Karpas-422 (cell line): Measurements from ENCODE around the gene NOTCH1. TPM values are rescaled to one million over a fixed set of nuclear protein-coding genes. Genes with fewer than 3 reads are reported as not detected.

Experiments
- DNase-seq: peaks from one replicate; pipeline ENCODE4 v3.0.0-alpha.2; 2015
- H2AFZ ChIP-seq: fragments of 200-600 bp; sonication (generic); 2 replicates; pipeline ENCODE4 v1.6.1; 2014; ENCODE audit warnings: antibody characterized with exemption, low read length, mixed read lengths
- H3K27ac ChIP-seq: fragments of 200-600 bp; sonication (generic); 2 replicates; pipeline ENCODE4 v1.5.1; 2014; ENCODE audit warnings: mild to moderate bottlenecking, low read length, moderate library complexity
- H3K27me3 ChIP-seq: fragments of 200-600 bp; sonication (generic); 2 replicates; pipeline ENCODE4 v1.6.1; 2014; ENCODE audit warnings: low read length, mixed read lengths
- H3K36me3 ChIP-seq: fragments of 200-600 bp; sonication (generic); 2 replicates; pipeline ENCODE4 v1.6.1; 2014; ENCODE audit warnings: low read length, mixed read lengths; ENCODE audit not compliant: insufficient read depth
- H3K4me1 ChIP-seq: fragments of 200-600 bp; sonication (generic); 2 replicates; pipeline ENCODE4 v1.6.1; 2014; ENCODE audit warnings: mild to moderate bottlenecking, low read length, mixed read lengths
- H3K4me2 ChIP-seq: fragments of 200-600 bp; sonication (generic); 2 replicates; pipeline ENCODE4 v1.6.1; 2014; ENCODE audit warnings: low read length, low read depth, mild to moderate bottlenecking; ENCODE audit not compliant: poor library complexity, severe bottlenecking
- H3K4me3 ChIP-seq: fragments of 200-600 bp; sonication (generic); 2 replicates; pipeline ENCODE4 v1.5.1; 2014; ENCODE audit warnings: mild to moderate bottlenecking, antibody characterized with exemption, low read length, mixed read lengths
- H3K79me2 ChIP-seq: fragments of 200-600 bp; sonication (generic); 2 replicates; pipeline ENCODE4 v1.6.1; 2014; ENCODE audit warnings: mild to moderate bottlenecking, low read length, mixed read lengths
- H3K9ac ChIP-seq: fragments of 200-600 bp; sonication (generic); 2 replicates; pipeline ENCODE4 v1.6.0; 2014; ENCODE audit warnings: low read length
- H3K9me2 ChIP-seq: fragments of 200-600 bp; sonication (generic), shearing (Covaris generic); replicated peaks from 2 replicates; pipeline ENCODE4 v1.6.0; 2014; ENCODE audit warnings: mild to moderate bottlenecking, low read length, moderate library complexity; ENCODE audit not compliant: insufficient read depth
- H3K9me3 ChIP-seq: fragments of 300-700, 200-600 bp; sonication (generic); 2 replicates; pipeline ENCODE4 v1.6.1; 2014; ENCODE audit warnings: low read length, mixed read lengths
- H4K20me1 ChIP-seq: fragments of 200-600 bp; sonication (generic); 2 replicates; pipeline ENCODE4 v1.6.1; 2014; ENCODE audit warnings: mild to moderate bottlenecking, antibody characterized with exemption, low read length, low read depth; ENCODE audit not compliant: insufficient read depth
- total RNA-seq: library from RNA; depleted of rRNA; stranded (reverse); fragments of >200 nt; shearing (Covaris generic); gene quantifications from 2 replicates; pipeline ENCODE4 v1.2.3, GENCODE V29; 2014; ENCODE audit warnings: low replicate concordance

NOTCH1 gene
- total RNA-seq, 1 experiment from 2014 or later, result 15.0 TPM

DNA sequence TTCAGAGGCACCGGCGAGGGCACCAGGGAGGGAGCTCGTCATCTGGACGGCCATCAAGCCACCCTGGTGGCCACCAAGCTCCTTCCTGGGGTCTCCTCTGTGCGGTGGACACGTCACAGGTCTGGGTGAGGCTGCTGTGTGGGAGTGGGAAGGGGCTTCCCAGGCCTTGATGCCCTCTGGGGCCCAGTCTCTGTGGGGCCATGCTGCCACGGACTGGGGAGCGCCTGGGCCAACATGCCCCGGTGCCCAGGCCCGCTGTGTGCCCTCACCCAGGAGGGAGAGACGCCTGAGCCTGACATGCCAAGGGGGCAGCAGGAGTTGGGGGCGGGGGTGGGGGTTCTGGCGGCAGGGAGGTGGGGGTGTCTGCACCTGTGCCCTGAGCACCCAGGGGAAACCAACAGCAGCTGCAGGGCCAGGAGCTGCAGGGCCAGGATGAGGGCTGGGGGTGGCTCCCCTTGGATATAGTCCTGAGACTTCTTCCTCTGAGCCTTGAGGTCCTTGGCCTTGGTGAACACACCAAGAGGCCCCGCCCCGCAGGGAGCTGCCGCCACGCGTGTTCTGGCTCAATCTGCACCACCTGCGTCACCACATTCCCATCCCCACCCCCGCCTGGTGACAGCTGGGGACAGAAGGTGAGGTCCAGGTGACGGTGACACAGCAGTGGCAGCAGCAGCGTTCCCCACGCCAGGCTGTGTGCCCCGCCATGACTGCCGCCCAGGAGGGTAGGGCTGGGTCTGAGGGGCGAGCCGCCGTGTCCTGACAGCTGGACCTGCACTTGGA lies 47.7 kb downstream of the NOTCH1 start:
- Histone ChIP-seq H3K4me1 (no peaks in the 10 kb centered on the region), H3K9me2 (no peaks in the 10 kb centered on the region), H3K36me3 (no peaks in the 10 kb centered on the region)

DNA sequence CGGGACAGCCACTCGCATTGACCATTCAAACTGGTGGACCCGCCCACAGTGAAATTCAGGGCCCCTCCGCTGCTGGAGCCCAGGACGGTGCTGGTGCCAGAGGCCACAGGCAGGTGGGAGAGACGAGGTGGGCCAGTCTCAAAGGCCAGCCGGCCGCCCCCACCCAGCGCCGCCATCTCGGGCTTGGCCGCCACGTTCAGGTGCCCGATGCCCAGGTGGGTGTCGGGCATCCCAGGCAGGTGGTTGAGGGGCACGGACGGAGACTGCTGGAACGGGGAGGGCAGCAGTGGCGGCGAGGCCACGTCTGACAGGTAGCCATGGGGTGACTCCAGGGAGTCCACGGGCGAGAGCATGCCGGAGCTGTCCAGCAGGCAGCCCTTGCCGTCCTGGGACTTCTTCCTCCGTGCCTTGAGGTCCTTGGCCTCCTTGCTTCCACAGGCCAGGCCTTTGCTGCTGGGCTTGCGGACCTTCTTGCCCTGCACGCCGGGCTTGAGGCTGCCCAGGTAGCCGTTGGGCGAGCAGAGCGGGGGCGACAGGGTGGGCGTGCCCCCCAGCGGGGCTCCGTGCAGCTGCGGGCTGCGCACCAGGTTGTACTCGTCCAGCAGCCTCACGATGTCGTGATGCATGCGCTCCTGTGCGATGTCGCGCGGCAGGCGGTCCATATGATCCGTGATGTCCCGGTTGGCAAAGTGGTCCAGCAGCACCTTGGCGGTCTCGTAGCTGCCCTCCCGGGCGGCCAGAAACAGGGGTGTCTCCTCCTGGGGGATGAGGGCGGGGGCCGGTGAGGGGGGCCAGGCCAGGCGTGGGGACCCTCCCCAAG lies 48.8 kb downstream of the NOTCH1 start:
- H3K9ac ChIP-seq, result no peak overlapping the region
- no peaks in the 10 kb centered on the region for H3K4me1 ChIP-seq
- no peaks in the 10 kb centered on the region for H3K79me2 ChIP-seq
- no peak for DNase-seq
- H3K27me3 ChIP-seq, result no peaks in the 10 kb centered on the region
- no peak overlapping the region for H2AFZ ChIP-seq
- H3K4me2 ChIP-seq, result no peak overlapping the region
- no peaks in the 10 kb centered on the region for H3K36me3 ChIP-seq
- H4K20me1 ChIP-seq, result no peaks in the 10 kb centered on the region
- H3K9me3 ChIP-seq, result no peaks in the 10 kb centered on the region
- no peak overlapping the region for H3K4me3 ChIP-seq
- no peak overlapping the region for H3K27ac ChIP-seq
- H3K9me2 ChIP-seq, result no peaks in the 10 kb centered on the region

More for the DNA sequence above, 47.7 kb downstream of the NOTCH1 start:
- H3K4me3 ChIP-seq, result no peak overlapping the region
- no peak overlapping the region for H3K4me2 ChIP-seq
- no peaks in the 10 kb centered on the region for H3K79me2 ChIP-seq
- H3K27me3 ChIP-seq, result no peaks in the 10 kb centered on the region
- H2AFZ ChIP-seq, result no peak overlapping the region
- H3K9ac ChIP-seq, result no peak overlapping the region
- H3K27ac ChIP-seq, result no peak overlapping the region
- DNase-seq, result no peak
- H3K9me3 ChIP-seq, result no peaks in the 10 kb centered on the region
- no peaks in the 10 kb centered on the region for H4K20me1 ChIP-seq

DNA sequence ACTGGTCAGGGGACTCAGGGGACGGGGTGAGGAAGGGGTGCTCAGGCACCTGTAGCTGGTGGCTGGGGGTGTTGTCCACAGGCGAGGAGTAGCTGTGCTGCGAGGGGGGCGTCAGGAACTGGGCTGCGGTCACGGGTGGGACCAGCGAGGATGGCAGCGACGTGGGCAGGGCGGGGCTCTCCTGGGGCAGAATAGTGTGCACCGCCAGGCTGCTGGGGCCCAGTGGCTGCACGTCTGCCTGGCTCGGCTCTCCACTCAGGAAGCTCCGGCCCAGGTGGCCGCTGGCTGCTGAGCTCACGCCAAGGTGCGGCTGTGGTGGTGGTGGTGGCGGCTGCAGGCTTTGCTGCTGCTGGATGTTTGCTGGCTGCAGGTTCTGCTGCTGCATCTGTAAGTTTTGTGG lies 49.7 kb downstream of the NOTCH1 start:
- Histone ChIP-seq H3K79me2 (no peaks in the 10 kb centered on the region), H3K9me3 (no peaks in the 10 kb centered on the region), H3K27me3 (no peaks in the 10 kb centered on the region), H3K9me2 (no peaks in the 10 kb centered on the region), H3K9ac (no peak overlapping the region), H3K27ac (no peak overlapping the region), H3K4me3 (no peak overlapping the region), H3K36me3 (no peaks in the 10 kb centered on the region), H3K4me2 (no peak overlapping the region), H2AFZ (no peak overlapping the region), H3K4me1 (no peaks in the 10 kb centered on the region), H4K20me1 (no peaks in the 10 kb centered on the region)
- DNase-seq, result no peak

- H3K4me2 ChIP-seq, result no peak overlapping the region
- H4K20me1 ChIP-seq, result no peaks in the 10 kb centered on the region
- H3K79me2 ChIP-seq, result no peaks in the 10 kb centered on the region
- H3K9me3 ChIP-seq, result no peaks in the 10 kb centered on the region
- H3K9ac ChIP-seq, result no peak overlapping the region
- H3K4me1 ChIP-seq, result no peaks in the 10 kb centered on the region
- no peaks in the 10 kb centered on the region for H3K36me3 ChIP-seq
- H3K27ac ChIP-seq, result no peak overlapping the region
- no peak overlapping the region for H3K4me3 ChIP-seq
- no peaks in the 10 kb centered on the region for H3K9me2 ChIP-seq
- H3K27me3 ChIP-seq, result no peaks in the 10 kb centered on the region
- H2AFZ ChIP-seq, result no peak overlapping the region
- no peak for DNase-seq
Observed at GRCh38 chr9:136495238-136495800, 50.5 kb downstream of the NOTCH1 start.

DNA sequence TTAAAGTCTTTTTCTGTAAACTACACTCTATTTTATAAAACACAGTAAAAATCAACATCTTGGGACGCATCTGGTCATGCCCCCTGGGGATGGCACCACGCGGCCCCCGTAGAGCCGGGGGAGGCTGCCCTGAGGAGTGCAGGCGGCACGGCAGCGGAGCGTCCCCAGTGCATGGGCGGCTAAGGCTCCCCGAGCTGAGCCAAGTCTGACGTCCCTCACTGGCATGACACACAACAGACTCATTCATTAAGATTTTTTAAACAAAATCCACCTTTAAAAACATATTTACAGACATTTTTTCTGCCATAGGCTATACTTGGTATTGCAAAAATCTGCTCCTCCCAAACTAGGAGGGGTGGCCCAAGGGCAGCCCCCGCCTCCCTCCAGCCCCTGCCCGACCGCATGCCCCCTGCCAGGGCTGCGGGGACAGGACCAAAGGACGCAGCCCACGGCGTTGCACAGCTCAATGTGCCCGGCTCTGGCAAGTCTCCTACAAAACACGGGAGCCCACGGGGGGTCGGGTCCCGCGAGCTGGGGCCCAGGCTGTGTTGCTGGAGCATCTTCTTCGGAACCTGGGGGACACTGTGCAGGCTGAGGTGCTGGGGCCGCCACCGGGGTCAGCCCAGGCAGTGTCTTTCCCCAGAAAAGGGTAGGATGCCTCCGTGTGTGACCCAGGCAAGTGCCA lies 51.2 kb downstream of the NOTCH1 start:
- no peak overlapping the region for H3K4me2 ChIP-seq
- H3K9ac ChIP-seq, result no peak overlapping the region
- no peaks in the 10 kb centered on the region for H3K9me2 ChIP-seq
- H4K20me1 ChIP-seq, result no peaks in the 10 kb centered on the region
- H3K27ac ChIP-seq, result no peak overlapping the region
- no peak for DNase-seq
- H3K9me3 ChIP-seq, result no peaks in the 10 kb centered on the region
- no peak overlapping the region for H3K4me3 ChIP-seq
- H3K36me3 ChIP-seq, result no peaks in the 10 kb centered on the region
- no peaks in the 10 kb centered on the region for H3K79me2 ChIP-seq
- no peaks in the 10 kb centered on the region for H3K4me1 ChIP-seq
- no peak overlapping the region for H2AFZ ChIP-seq
- no peaks in the 10 kb centered on the region for H3K27me3 ChIP-seq

DNA sequence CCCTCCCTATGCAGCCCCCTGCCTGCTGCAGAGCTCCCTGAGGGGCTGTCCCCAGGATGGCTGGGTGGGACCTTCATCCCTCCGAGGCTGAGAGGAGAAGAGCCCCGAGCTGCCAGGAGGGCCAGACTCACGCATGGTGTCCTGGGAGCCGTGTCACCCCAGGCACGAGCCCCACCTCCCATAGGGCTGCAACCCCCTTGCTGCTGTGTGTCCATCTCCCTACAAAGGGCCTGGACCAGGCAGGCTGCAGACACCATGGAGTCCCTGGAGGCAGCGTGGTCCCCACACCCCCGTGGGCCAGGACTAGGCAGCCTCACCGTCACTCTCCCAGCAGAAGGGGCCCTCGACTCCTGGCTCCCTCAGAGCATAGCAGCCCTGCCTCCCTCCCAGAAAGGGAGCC lies 51.8 kb downstream of the NOTCH1 start:
- H3K36me3 ChIP-seq, result no peaks in the 10 kb centered on the region
- H3K9me2 ChIP-seq, result no peaks in the 10 kb centered on the region
- no peaks in the 10 kb centered on the region for H3K79me2 ChIP-seq
- no peak overlapping the region for H3K4me3 ChIP-seq
- no peak overlapping the region for H3K4me2 ChIP-seq
- no peak overlapping the region for H3K27ac ChIP-seq
- H3K4me1 ChIP-seq, result no peaks in the 10 kb centered on the region
- H3K27me3 ChIP-seq, result no peaks in the 10 kb centered on the region
- H2AFZ ChIP-seq, result no peak overlapping the region
- H3K9ac ChIP-seq, result no peak overlapping the region
- no peaks in the 10 kb centered on the region for H3K9me3 ChIP-seq
- no peaks in the 10 kb centered on the region for H4K20me1 ChIP-seq
- no peak for DNase-seq

- H4K20me1 ChIP-seq, result no peaks in the 10 kb centered on the region
Observed at GRCh38 chr9:136493567-136493971, 52.3 kb downstream of the NOTCH1 start.

More at GRCh38 chr9:136493567-136493971, 52.3 kb downstream of the NOTCH1 start:
- H3K27me3 ChIP-seq, result no peaks in the 10 kb centered on the region
- H3K36me3 ChIP-seq, result no peaks in the 10 kb centered on the region
- H3K4me2 ChIP-seq, result no peak overlapping the region
- DNase-seq, result no peak
- no peak overlapping the region for H2AFZ ChIP-seq
- H3K9me2 ChIP-seq, result no peaks in the 10 kb centered on the region
- H3K9ac ChIP-seq, result no peak overlapping the region
- no peaks in the 10 kb centered on the region for H3K79me2 ChIP-seq
- no peaks in the 10 kb centered on the region for H3K9me3 ChIP-seq
- H3K27ac ChIP-seq, result no peak overlapping the region
- no peak overlapping the region for H3K4me3 ChIP-seq
- no peaks in the 10 kb centered on the region for H3K4me1 ChIP-seq
